Left ventricle myocardium superior (tissue), 1 donor: ENCODE measurements around the gene POMGNT2. TPM values are rescaled to one million over a fixed set of nuclear protein-coding genes. Genes with fewer than 3 reads are reported as not detected.

Experiments used
- ATAC-seq: fragments of 200-7000 bp; cut with Tn5 transposase; one replicate; pipeline ENCODE4 v1.9.1; 2020; ENCODE audit warnings: mild to moderate bottlenecking, moderate library complexity
- DNase-seq: peaks from one replicate; pipeline ENCODE4 v3.0.0-alpha.2; 2020
- intact Hi-C: fragments of 100-400 bp; cut with micrococcal nuclease; formaldehyde crosslinking; loops from one replicate; pipeline ENCODE4 v1.11.0; 2022
- long read RNA-seq: library from polyadenylated mRNA; unstranded; transcript quantifications from one replicate; pipeline ENCODE4 v2.0.0, GENCODE V29; 2021
- total RNA-seq: library from RNA; stranded (reverse); fragmentation: NEBNext Ultra II Directional; extraction: Animal tissue kit (Norgen Biotek cat#: 25700); gene quantifications from one replicate; pipeline ENCODE4 v1.2.1, GENCODE V29; 2021
- donor health status: DM: no; HTN: yes; CAD: no; lungs with severe emphysema.

POMGNT2 gene
- 20.7 TPM for total RNA-seq
- long read RNA-seq, transcript POMGNT2-201 (2 exons, 2,544 nt): major isoform, 8 of 51 reads
- long read RNA-seq, transcript POMGNT2-202 (3 exons, 2,531 nt): minor isoform, 7 of 51 reads
- long read RNA-seq, partial matches to known transcripts: 1 of 51 reads
- long read RNA-seq, other reads (novel, unspliced or antisense): 35 of 51 reads

DNA sequence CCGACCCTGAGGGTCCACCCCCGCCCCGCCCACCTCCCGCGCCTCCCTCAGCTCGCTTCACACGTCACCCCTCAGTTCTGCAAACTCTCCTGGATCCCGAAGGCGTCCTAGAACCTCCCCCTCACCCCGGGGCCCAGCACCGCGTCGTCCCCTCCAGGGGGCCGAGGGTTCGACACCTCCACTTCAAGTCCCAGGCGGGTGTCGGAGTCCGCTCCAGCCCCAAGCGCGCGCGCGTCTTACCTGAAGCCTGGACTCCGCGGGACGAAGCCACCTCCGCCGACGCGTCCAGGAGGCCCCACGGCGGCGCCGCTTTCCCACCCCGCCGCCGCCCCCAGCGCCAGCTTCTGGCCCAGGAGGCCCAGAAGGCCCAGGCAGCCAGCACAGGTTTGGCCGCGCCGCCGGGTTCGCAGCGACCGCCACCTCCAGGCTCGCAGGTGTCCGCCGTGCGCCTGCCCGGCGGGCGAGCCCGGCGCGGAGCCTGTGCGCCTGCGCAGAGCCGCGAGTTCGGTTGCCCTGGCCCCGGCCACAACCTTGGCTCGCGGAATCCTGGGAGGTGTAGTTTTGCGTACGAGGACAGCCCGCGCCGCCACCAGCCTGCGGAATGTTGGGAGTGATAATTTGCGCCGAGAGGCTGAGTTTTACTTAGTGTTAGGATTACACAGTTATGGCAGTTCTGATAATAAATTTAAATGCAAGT lies at the start of gene POMGNT2:
POMGNT2 (minus strand) TSS at position 484 of the 697 bp plus-strand sequence. CDS start 24,648 bp downstream, outside the sequence.
- DNase-seq: peak; percentile 94
- intact Hi-C loops: no loop called here
- peak; percentile 97 for ATAC-seq

- DNase-seq (no peak), ATAC-seq (no peak)
- intact Hi-C loops: loop anchor here (5.0 kb wide), 1 partner anchor 193 kb away; no protein-coding TSS in a partner anchor
Measured at GRCh38 chr3:43154980-43155379, 49.1 kb upstream of the POMGNT2 start.

GRCh38 chr3:43153216-43154083 lies 47.6 kb upstream of the POMGNT2 start:
- intact Hi-C loops: loop anchor here (5.0 kb wide), 1 partner anchor 191 kb away; no protein-coding TSS in a partner anchor
- DNase-seq: peak; percentile 69
- peak; percentile 84 for ATAC-seq

DNA sequence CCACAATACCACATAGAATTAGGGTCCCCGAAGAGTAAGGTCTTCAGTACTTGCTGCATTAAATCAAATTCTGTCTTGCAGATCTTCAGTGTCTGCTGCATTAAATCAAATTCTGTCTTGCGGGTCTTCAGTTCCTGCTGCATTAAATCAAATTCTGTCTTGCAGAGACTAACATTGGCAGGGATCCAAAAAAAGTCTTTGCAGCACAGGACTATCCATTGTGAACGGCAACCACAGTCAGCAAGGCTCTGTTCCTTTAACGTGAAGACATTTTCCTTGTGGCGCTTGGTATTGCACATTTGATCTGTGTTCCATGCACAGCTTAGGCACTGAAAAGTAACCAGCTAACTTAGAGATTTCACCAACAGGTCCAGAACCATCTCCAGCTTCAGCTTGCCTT lies 46.8 kb upstream of the POMGNT2 start:
- ATAC-seq: no peak
- intact Hi-C loops: loop anchor here (5.0 kb wide), 1 partner anchor 190 kb away; no protein-coding TSS in a partner anchor
- DNase-seq: no peak

GRCh38 chr3:43148033-43148432 lies 42.2 kb upstream of the POMGNT2 start:
- no peak for DNase-seq
- intact Hi-C loops: no loop called here
- no peak for ATAC-seq

DNA sequence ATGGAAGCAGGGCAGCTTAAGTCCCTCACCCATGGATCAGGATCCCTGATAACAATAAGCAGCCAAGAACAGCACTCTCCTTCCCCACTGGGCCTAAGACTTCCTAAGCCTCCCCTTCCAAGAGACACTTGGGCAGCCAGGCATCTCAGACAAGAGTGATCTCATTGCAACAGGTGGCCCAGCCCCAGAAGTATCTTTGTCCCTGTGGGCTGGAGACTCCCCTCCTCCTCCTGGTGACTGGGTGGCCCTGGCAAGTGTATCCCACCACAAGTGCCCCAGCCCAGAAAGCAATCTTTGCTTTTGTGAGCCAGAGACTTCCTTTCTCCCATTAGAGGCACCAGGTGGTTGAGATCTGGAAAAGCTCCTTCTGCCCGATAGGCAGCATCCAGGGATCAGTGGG lies 40.7 kb upstream of the POMGNT2 start:
- no peak for DNase-seq
- intact Hi-C loops: no loop called here
- no peak for ATAC-seq

DNA sequence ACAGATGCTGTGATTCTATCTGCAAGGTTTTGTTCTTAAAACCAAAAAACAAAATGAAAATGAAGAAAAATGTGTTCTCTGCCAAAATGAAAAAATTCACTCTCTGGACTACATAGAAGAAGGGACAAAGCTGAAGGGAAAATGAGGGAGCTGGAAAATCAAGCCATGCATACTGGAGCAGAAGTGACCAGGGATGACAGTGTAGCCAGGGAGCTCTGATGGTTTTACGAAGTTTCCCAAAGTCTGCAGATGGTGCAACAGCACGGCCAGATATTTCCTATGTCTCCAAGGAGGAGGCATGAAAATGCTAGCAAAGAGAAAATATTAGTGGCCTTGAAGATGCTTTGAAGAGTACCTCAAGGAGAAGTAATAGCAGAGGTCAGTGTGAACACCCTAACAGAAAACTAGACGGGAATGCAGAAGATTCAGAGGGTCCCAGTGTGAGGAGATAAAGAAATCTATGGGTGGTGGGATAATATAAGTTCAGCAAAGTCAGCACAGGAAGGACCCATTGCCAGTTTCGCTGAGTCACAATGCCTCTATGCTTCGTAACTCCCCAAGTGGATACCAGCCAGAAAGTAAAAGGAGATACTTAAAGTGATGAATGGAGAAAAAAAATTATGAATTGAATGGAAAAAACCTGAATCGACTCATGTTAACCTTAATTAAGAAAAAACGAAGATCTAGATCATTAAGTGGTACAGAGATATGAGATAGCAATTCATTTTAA lies 39.0 kb upstream of the POMGNT2 start:
- DNase-seq (no peak), ATAC-seq (no peak)
- intact Hi-C loops: no loop called here

DNA sequence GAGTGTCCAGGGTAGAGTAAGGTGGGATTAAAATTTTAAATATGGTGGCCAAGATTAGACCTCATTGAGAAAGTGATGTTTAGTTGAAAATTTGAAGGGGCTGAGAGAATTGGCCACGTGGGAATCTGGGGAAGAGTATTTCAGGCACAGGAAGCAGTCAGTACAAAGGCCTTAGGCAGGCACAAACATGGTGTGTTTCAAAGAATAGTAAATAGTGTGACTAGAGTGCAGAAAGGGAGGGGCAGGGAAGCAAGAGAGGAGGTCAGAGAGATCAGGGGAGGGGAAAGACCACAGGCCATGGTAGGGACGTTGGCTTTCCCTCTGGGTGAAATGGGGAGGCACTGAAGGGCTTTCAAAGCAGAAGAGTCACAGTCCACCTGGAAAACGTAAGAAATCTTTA lies 36.6 kb upstream of the POMGNT2 start:
- ATAC-seq: no peak
- no peak for DNase-seq
- intact Hi-C loops: no loop called here

DNA sequence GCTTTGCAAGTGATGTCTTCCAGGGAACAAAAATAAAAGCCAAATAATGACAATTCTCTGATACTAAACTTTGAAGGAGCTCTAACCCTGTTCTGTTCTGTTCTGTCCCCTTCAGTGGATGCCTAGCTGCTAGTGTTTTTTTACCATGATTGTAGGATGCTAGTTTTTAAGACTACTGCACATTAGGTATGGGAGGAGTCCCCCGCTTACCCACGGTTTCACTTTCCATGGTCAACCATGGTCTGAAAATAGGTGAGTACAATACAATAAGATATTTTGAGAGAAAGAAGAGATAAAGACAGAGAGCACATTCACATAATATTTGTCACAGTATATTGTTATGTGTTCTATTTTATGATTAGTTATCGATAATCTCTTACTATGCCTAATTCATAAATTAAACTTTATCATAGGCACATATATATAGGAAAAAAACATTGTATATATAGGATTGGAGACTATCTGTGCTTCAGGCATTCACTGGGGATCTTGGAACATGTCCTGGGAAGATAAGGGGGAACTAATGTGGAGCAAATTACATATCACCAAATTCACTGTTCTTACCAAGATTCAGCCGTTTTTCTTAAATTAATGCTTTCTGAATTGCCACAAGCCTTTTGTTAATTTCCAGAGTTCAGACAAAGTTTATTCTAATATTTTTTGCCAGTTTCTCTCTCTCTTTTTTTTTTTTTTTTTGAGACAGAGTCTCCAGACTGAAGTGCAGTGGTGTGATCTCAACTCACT lies 32.8 kb upstream of the POMGNT2 start:
- intact Hi-C loops: no loop called here

GRCh38 chr3:43132870-43133636 lies 27.2 kb upstream of the POMGNT2 start:
- intact Hi-C loops: no loop called here
- no peak for ATAC-seq
- no peak for DNase-seq

More for the DNA sequence above, 32.8 kb upstream of the POMGNT2 start:
- ATAC-seq: no peak
- DNase-seq: no peak

DNA sequence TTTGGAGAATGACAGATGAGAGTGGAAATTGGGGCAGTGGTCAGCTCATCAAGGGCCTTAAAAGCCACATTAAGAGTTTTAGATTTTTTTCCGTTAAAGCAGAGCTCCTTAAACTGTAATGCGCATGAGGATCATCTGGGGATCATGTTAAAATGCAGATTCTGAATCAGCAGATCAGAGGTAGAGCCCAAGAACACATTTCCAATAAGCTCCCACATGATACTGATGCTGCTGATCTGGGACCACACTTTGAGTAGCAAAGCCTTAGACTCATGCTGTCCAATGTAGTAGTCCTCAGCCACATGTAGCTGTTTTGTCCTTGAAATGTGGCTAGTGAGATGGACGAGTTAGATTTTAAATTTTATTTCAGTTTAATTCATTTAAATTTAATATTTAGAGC lies 26.3 kb upstream of the POMGNT2 start:
- ATAC-seq (no peak), DNase-seq (no peak)
- intact Hi-C loops: no loop called here

- ATAC-seq (no peak), DNase-seq (no peak)
- intact Hi-C loops: no loop called here
Measured at GRCh38 chr3:43128464-43128863, 22.6 kb upstream of the POMGNT2 start.

GRCh38 chr3:43126536-43126935 lies 20.7 kb upstream of the POMGNT2 start:
- no peak for DNase-seq
- ATAC-seq: no peak
- intact Hi-C loops: no loop called here

GRCh38 chr3:43123895-43124294 lies 18.0 kb upstream of the POMGNT2 start:
- intact Hi-C loops: no loop called here
- DNase-seq (no peak), ATAC-seq (no peak)

GRCh38 chr3:43120937-43121336 lies 15.1 kb upstream of the POMGNT2 start:
- DNase-seq (no peak), ATAC-seq (no peak)
- intact Hi-C loops: no loop called here

DNA sequence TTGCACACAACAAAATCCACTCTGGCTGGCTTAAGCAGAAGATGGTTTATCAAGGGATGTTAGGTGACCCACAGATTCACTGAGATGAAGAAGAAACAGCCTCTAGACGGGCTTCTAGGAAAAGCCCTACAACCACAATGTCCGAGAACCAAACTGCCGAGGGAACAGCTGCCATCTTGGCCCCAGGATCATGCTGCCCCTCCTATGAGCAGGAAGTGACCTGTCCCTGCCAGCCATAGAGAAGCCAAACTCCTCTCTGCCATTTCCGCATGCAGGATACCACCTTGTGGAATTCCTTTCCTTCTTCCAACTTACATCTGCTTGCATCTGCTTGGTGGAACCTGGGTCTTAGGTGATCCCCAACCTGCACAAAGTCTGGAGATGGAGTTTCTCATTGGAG lies 11.4 kb upstream of the POMGNT2 start:
- intact Hi-C loops: no loop called here
- no peak for ATAC-seq
- DNase-seq: no peak

DNA sequence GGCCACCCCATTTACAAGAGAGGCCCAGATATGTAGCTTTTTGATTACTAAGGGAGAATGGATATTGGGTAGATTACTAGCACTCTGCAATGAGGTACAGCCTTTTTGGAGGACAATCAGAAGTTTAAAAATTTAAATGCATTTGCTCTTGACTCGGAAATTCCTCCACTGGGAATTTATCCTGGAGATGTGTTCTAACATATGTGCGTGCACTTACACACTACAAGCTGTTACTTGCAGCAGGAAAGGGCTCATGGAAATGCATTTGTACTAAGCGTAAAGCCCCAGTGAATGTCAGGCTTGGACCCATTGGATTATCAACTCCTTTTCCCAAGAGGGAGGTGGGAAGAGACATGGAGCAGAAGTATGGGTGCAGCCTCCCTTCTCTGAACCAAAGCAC lies 7.8 kb upstream of the POMGNT2 start:
- intact Hi-C loops: no loop called here
- no peak for ATAC-seq
- no peak for DNase-seq

DNA sequence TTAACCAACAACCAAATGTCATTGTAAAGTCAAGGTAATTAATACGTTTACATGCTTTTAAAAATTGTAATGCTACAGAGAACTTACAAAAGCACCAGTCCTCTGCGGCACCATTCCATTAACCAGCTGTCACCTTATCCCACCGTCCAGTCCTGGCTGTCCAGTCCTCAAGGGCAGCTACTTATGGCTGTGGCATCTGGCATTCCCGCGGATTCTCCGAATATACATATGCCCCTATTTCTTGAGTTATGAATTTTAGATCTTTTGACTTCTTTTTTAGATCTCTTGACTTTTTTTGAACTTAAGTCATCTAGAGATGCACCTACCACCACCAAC lies 382 bp upstream of the POMGNT2 start:
- peak; percentile 26 for ATAC-seq
- intact Hi-C loops: no loop called here

More for the DNA sequence above, 382 bp upstream of the POMGNT2 start:
- DNase-seq: no peak
